ENCODE measurements around the gene KCNH1. TPM values are rescaled to one million over a fixed set of nuclear protein-coding genes. Genes with fewer than 3 reads are reported as not detected.

KCNH1 gene
- total and polyA plus RNA-seq, 2 experiments from 2014 or later, result 0.28 TPM; not detected in 1

GRCh38 chr1:210731597-210731996, 402.4 kb downstream of the KCNH1 start (continued):
- TF ChIP-seq CTCF (conservative IDR thresholded peaks at IDR 0.05; ENCODE audit: low read depth in 2 of 2) (no peak), CREB1 (CRISPR knock-in tag; IDR thresholded peaks at IDR 0.05; ENCODE audit: low read depth) (no peak), ZNF462 (CRISPR knock-in tag; IDR thresholded peaks at IDR 0.05) (no peak), EZH2 (IDR thresholded peaks at IDR 0.05; ENCODE audit: low read depth, unreplicated experiment) (no peak)

- no peaks in the 10 kb centered on the region for H3K9me2 ChIP-seq (ENCODE audit: insufficient read depth)
- H3K27ac Mint-ChIP-seq, result no peak overlapping the region
- H3K9me3 Mint-ChIP-seq, result no peaks in the 10 kb centered on the region
- H3K4me3 Mint-ChIP-seq, result no peak overlapping the region
- no peaks in the 10 kb centered on the region for H3K36me3 Mint-ChIP-seq (ENCODE audit: low read depth)
- no peak overlapping the region for H3K27ac ChIP-seq (ENCODE audit: low read depth)
- no peaks in the 10 kb centered on the region for H3K36me3 ChIP-seq (ENCODE audit: insufficient read depth)
- H4K20me1 ChIP-seq (replicated peaks; ENCODE audit: insufficient read depth), result peaks cover 3% of the 10 kb centered on the region; the same call in 1 of the 2 replicates
- no peaks in the 10 kb centered on the region for H3K27me3 ChIP-seq (ENCODE audit: insufficient read depth)
- H2AFZ ChIP-seq, result no peak overlapping the region
- no peaks in the 10 kb centered on the region for H3F3A ChIP-seq (replicated peaks; ENCODE audit: low read depth)
- no peak overlapping the region for H3K4me3 ChIP-seq
- ATAC-seq (no peak), DNase-seq (ENCODE audit: low spot score) (no peak)
- H3K4me1 ChIP-seq (ENCODE audit: insufficient read depth), result peaks cover 12% of the 10 kb centered on the region
- H3K79me2 ChIP-seq (replicated peaks; ENCODE audit: insufficient read depth), result no peaks in the 10 kb centered on the region
- H3K4me1 Mint-ChIP-seq, result peaks cover 12% of the 10 kb centered on the region; the same call in 2 of the 3 replicates
- no peaks in the 10 kb centered on the region for H3K27me3 Mint-ChIP-seq (ENCODE audit: insufficient read depth, low read depth, poor library complexity)
- H3K4me2 ChIP-seq, result no peak overlapping the region
- TF ChIP-seq NANOG (IDR thresholded peaks at IDR 0.05; ENCODE audit: borderline replicate concordance) (no peak), CTCF (conservative IDR thresholded peaks at IDR 0.05; ENCODE audit: low read depth in 2 of 2) (no peak), REST (IDR thresholded peaks at IDR 0.05; ENCODE audit: unreplicated experiment) (no peak), ETS1 (IDR thresholded peaks at IDR 0.05) (no peak)
Measured at GRCh38 chr1:210731193-210731592, 402.8 kb downstream of the KCNH1 start.

Data from GM23338 (cell line).